ENCODE data around the gene ZNF562.

ZNF562 gene

DNA sequence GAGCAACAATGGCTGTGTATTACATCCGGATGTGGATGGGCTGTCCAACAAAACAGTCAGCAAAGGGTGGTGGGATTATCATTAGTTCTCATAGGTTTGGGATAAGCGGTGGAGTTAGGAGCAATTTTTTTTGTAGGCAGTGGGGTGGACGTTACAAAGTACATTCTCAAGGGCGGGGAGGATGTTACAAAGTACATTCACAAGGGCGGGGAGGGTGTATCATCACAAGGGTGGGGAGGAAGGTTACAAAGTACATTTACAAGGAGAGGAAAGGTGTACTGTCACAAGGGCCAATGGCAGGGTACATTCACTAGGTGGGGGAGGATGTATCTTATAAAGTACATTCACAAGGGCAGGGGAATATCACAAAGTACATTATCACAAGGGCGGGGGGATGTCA is 33.1 kb downstream of the ZNF562 start:
- TF ChIP-seq, protein P1, sequence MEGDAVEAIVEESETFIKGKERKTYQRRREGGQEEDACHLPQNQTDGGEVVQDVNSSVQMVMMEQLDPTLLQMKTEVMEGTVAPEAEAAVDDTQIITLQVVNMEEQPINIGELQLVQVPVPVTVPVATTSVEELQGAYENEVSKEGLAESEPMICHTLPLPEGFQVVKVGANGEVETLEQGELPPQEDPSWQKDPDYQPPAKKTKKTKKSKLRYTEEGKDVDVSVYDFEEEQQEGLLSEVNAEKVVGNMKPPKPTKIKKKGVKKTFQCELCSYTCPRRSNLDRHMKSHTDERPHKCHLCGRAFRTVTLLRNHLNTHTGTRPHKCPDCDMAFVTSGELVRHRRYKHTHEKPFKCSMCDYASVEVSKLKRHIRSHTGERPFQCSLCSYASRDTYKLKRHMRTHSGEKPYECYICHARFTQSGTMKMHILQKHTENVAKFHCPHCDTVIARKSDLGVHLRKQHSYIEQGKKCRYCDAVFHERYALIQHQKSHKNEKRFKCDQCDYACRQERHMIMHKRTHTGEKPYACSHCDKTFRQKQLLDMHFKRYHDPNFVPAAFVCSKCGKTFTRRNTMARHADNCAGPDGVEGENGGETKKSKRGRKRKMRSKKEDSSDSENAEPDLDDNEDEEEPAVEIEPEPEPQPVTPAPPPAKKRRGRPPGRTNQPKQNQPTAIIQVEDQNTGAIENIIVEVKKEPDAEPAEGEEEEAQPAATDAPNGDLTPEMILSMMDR (conservative IDR thresholded peaks at IDR 0.05; ENCODE audit: low read depth, low read length) = no peak
- H3K4me3 ChIP-seq (ENCODE audit: low read length) = no peak overlapping the region
- no peak for DNase-seq (ENCODE audit: low read depth)

DNA sequence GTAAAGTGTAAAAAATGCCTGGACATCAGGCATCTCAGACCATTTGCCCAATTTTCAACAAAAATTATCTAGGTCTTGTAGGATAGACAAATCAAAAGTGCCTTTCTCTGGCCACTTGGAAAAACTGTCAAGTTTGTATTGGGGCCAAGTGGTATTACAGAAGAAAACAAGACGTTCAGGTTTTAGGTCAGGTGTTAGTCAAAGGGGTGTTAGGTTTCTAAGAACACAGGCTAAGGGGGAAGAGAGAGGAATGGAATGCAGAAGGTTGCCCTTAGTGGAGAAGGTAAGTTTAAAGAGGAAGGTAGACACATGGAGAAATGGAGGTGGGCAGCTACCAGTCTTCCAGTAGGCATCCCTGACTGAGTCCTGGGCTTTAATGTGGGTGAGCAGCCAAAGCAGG is 33.9 kb downstream of the ZNF562 start:
- TF ChIP-seq, protein P1 (conservative IDR thresholded peaks at IDR 0.05; ENCODE audit: low read depth, low read length) = no peak
- H3K4me3 ChIP-seq (ENCODE audit: low read length) = no peak overlapping the region
- DNase-seq (ENCODE audit: low read depth) = no peak

DNA sequence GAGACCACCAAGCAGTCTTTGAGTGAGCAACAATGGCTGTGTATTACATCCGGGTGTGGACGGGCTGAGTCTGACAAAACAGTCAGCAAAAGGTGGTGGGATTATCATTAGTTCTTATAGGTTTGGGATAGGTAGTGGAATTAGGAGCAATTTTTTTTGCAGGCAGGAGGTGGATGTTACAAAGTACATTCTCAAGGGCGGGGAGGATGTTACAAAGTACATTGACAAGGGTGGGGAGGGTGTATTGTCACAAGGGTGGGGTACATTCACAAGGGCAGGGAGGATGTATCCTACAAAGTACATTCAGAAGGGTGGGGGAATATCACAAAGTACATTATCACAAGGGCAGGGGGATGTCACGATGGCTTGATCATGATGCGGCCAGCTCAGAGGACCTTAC is 38.9 kb downstream of the ZNF562 start:
- TF ChIP-seq, protein P1 (conservative IDR thresholded peaks at IDR 0.05; ENCODE audit: low read depth, low read length) = no peak
- no peak overlapping the region for H3K4me3 ChIP-seq (ENCODE audit: low read length)
- no peak for DNase-seq (ENCODE audit: low read depth)

DNA sequence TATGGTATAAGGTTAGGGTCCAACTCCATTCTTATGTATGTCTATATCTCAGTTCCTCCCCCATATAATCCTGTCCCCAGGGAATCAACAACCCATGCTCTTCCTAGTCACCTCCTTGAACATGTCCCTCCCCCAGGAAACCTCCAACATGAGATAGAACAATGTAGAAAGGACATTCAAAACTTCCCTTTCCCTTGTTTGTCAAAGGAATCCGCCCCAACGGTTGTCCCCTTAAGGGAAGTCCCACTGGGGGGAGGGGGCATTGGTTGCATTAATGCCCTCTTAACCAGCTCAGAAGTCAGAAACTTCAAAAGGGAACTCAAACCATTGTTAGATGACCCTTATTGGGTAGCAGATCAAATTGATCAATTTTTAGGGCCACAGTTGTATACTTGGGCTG is 47.0 kb downstream of the ZNF562 start:
- TF ChIP-seq, protein P1 (conservative IDR thresholded peaks at IDR 0.05; ENCODE audit: low read depth, low read length) = no peak
- no peak for DNase-seq (ENCODE audit: low read depth)
- H3K4me3 ChIP-seq (ENCODE audit: low read length) = no peak overlapping the region

DNA sequence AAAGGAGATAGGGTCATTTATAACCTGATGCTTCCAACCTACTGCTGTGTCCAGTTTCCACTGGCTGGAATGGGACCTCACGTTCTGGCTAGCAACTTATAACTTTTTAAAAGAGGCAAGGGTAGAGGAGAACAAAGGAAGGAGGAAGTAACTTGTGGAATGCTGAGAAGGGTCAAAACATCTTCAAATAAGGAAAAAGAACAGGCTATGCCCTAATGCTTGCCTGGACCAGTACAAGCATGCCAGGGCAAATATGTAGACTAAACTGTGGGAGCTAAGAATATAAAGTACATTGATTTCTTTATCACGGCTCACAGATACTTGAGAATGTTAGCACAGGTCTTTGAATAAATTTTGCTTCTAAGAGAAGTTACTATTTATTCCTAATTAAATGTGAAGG is 52.4 kb downstream of the ZNF562 start:
- TF ChIP-seq, protein P1 (conservative IDR thresholded peaks at IDR 0.05; ENCODE audit: low read depth, low read length) = no peak
- no peak for DNase-seq (ENCODE audit: low read depth)
- no peak overlapping the region for H3K4me3 ChIP-seq (ENCODE audit: low read length)

DNA sequence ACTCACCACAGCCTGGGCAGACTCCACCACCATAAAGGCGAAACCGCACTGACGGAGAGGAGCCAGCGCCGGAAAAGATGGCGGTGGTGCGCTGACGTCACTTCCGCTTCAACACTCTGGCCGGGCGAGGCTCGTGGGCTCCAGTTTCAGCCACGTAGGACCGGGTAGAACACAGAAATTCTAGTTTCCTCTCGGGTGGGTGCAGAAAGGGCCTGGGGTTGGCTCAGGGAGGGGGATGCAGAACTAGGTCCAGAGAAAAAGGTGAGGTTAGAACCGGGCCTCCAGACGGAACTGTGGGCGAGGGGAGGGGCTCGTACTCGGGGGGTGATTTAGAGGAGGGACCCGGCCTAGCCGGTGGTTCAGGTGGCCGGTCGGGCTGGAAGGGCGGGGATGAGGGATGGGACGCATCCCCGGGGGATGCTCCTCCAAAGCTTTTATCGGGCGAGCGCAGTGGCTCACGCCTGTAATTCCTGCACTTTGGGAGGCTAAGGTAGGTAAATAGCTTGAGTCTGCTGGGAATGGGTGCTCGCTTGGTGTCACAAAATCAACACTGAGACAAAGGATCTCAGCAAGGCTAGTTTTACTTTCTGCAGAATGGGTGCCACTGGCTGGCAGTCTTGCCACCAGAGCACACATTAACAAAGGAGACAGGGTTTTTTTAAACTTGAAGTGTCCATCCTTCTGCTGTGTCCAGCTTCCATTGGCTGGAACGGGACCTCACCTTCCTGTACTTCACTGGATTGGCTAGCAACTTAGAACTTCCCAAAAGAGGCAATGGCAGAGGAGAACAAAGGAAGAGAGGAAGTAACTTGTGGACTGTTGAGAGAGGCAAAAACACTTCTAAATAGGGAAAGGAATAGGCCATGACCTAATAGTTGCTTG is 53.5 kb downstream of the ZNF562 start, which contains the start of gene ZNF561:
Gene ZNF561, minus strand, starts transcription at position 77 of the 882 bp plus-strand sequence. CDS start 1,776 bp downstream, outside the sequence.
- DNase-seq (ENCODE audit: low read depth) = peak; percentile 64
- TF ChIP-seq, protein P1 (conservative IDR thresholded peaks at IDR 0.05; ENCODE audit: low read depth, low read length) = no peak
- peak within 1 kb of the TSS; percentile 98 for H3K4me3 ChIP-seq (ENCODE audit: low read length)

DNA sequence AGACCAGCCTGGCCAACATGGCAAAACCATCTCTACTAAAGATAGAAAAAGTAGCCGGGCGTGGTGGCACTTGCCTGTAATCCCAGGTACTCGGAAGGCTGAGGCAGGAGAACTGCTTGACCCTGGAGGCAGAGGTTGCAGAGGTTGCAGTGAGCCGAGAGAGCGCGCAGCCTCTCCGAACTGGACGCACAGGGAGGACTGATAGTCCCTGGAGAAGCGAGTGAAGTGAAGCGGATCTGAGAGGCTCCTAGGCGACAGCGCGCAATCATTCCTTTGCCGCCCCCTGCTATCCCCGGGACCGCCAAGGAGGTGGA is 54.1 kb downstream of the ZNF562 start:
- TF ChIP-seq, protein P1 (conservative IDR thresholded peaks at IDR 0.05; ENCODE audit: low read depth, low read length) = no peak

More for the DNA sequence above, 54.1 kb downstream of the ZNF562 start:
- H3K4me3 ChIP-seq (ENCODE audit: low read length) = peak overlapping the region; percentile 98
- DNase-seq (ENCODE audit: low read depth) = no peak
